ENCODE measurements around the gene PFKFB3.

PFKFB3 gene

GRCh38 chr10:6174201-6174874, 28.4 kb upstream of the PFKFB3 start:
- Histone ChIP-seq H3K27ac (no peak overlapping the region), H3K27me3 (ENCODE audit: control insufficient read depth, insufficient read depth, low read length) (no peaks in the 10 kb centered on the region), H3K79me2 (peaks cover 35% of the 10 kb centered on the region), H3K9me3 (ENCODE audit: control insufficient read depth, low read length) (no peaks in the 10 kb centered on the region), H3K4me2 (ENCODE audit: low read length) (no peak overlapping the region), H3K9ac (no peak overlapping the region), H3K36me3 (ENCODE audit: control insufficient read depth, insufficient read depth, low read length) (no peaks in the 10 kb centered on the region), H3K4me3 (ENCODE audit: low read depth, low read length) (no peak overlapping the region), H3K4me1 (no peaks in the 10 kb centered on the region), H2AFZ (no peak overlapping the region)
- no peak for TF ChIP-seq CTCF (IDR thresholded peaks at IDR 0.05)

- Histone ChIP-seq H3K27ac (no peak overlapping the region), H3K9me3 (ENCODE audit: control insufficient read depth, low read length) (no peaks in the 10 kb centered on the region), H3K79me2 (peaks cover 30% of the 10 kb centered on the region), H3K9ac (no peak overlapping the region), H3K36me3 (ENCODE audit: control insufficient read depth, insufficient read depth, low read length) (no peaks in the 10 kb centered on the region), H3K27me3 (ENCODE audit: control insufficient read depth, insufficient read depth, low read length) (no peaks in the 10 kb centered on the region), H3K4me1 (no peaks in the 10 kb centered on the region), H3K4me3 (ENCODE audit: low read depth, low read length) (no peak overlapping the region), H2AFZ (no peak overlapping the region), H3K4me2 (ENCODE audit: low read length) (no peak overlapping the region)
- no peak for TF ChIP-seq CTCF (IDR thresholded peaks at IDR 0.05)
Observed at GRCh38 chr10:6175329-6176055, 27.2 kb upstream of the PFKFB3 start.

DNA sequence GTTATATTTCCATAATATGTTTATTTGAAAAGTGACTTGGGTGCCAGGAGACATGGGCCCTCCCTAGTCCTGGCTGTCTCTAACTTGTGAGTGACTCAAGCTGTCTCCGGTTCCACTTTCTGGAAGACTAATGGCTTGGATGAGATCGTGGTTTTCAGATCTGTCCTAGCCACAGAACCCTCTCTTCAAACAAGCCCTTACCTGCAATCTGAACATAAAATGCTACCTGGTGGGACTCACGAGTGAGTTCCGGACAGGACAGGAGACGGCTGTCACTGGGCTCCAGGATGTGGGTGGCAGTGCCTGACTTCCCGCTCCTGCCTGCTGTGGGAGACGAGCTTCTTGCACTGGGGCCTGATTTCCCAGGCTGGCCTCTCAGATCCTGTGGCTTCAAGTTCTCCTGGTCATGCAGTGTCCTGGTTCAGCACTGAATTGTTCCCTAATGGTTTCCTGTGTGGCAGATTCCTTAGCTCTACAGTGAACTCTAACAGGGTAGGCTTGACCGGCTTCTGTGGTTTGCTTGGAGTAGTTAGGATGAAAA, 26.0 kb upstream of the PFKFB3 start:
- H3K27ac ChIP-seq = no peak overlapping the region
- H3K4me1 ChIP-seq = no peaks in the 10 kb centered on the region
- no peaks in the 10 kb centered on the region for H3K27me3 ChIP-seq (ENCODE audit: control insufficient read depth, insufficient read depth, low read length)
- H3K79me2 ChIP-seq = peaks cover 26% of the 10 kb centered on the region
- no peak for TF ChIP-seq CTCF (IDR thresholded peaks at IDR 0.05)
- H3K4me3 ChIP-seq (ENCODE audit: low read depth, low read length) = no peak overlapping the region
- H3K9ac ChIP-seq = no peak overlapping the region
- H3K9me3 ChIP-seq (ENCODE audit: control insufficient read depth, low read length) = no peaks in the 10 kb centered on the region
- H3K4me2 ChIP-seq (ENCODE audit: low read length) = no peak overlapping the region
- H2AFZ ChIP-seq = no peak overlapping the region
- H3K36me3 ChIP-seq (ENCODE audit: control insufficient read depth, insufficient read depth, low read length) = no peaks in the 10 kb centered on the region

GRCh38 chr10:6177880-6178281, 24.9 kb upstream of the PFKFB3 start:
- H3K79me2 ChIP-seq = peaks cover 21% of the 10 kb centered on the region
- no peak for TF ChIP-seq CTCF (IDR thresholded peaks at IDR 0.05)
- H3K9me3 ChIP-seq (ENCODE audit: control insufficient read depth, low read length) = no peaks in the 10 kb centered on the region
- H3K36me3 ChIP-seq (ENCODE audit: control insufficient read depth, insufficient read depth, low read length) = no peaks in the 10 kb centered on the region
- no peaks in the 10 kb centered on the region for H3K4me1 ChIP-seq
- H2AFZ ChIP-seq = no peak overlapping the region
- H3K27me3 ChIP-seq (ENCODE audit: control insufficient read depth, insufficient read depth, low read length) = no peaks in the 10 kb centered on the region
- no peak overlapping the region for H3K27ac ChIP-seq
- no peak overlapping the region for H3K4me3 ChIP-seq (ENCODE audit: low read depth, low read length)
- no peak overlapping the region for H3K9ac ChIP-seq
- H3K4me2 ChIP-seq (ENCODE audit: low read length) = no peak overlapping the region
